GM18499 (cell line): Measurements from ENCODE around the gene SUPT6H.

ENCODE experiments used
- ATAC-seq: cut with Tn5 transposase; IDR thresholded peaks from one replicate; pipeline ENCODE4 v1.9.1; 2021; ENCODE audit warnings: moderate number of reproducible peaks; ENCODE audit not compliant: insufficient read depth, unreplicated experiment

The SUPT6H gene

GRCh38 chr17:28747051-28747691 lies 85.2 kb downstream of the SUPT6H start:
- ATAC-seq: no peak

DNA sequence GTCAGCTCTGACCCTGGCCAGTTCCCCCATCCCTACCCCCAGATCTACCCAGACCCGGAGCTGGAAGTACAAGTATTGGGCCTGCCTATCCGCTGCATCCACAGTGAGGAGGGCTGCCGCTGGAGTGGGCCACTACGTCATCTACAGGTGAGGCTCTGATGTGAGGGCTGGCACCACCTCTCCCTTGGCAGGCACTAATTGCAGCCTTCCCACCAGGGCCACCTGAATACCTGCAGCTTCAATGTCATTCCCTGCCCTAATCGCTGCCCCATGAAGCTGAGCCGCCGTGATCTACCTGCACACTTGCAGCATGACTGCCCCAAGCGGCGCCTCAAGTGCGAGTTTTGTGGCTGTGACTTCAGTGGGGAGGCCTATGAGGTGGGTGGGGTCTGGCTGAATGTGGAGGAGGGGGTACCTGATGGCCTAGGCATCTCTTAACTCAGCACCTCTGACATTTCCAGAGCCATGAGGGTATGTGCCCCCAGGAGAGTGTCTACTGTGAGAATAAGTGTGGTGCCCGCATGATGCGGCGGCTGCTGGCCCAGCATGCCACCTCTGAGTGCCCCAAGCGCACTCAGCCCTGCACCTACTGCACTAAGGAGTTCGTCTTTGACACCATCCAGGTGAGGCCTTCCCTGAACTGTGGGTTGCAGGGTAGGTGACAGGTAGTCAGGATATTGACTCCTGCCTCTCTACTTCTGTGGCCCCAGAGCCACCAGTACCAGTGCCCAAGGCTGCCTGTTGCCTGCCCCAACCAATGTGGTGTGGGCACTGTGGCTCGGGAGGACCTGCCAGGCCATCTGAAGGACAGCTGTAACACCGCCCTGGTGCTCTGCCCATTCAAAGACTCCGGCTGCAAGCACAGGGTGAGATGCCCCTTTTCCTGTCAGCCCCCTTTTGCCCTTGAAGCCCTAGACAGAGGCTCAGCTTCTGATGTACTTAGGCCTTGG lies 86.1 kb downstream of the SUPT6H start:
- no peak for ATAC-seq

- ATAC-seq: no peak
Observed at GRCh38 chr17:28748852-28749515, 87.0 kb downstream of the SUPT6H start.

GRCh38 chr17:28749516-28750177 lies 87.6 kb downstream of the SUPT6H start:
- no peak for ATAC-seq

- no peak for ATAC-seq
Observed at GRCh38 chr17:28750178-28751047, 88.4 kb downstream of the SUPT6H start.

GRCh38 chr17:28751600-28752366 lies 89.8 kb downstream of the SUPT6H start:
- no peak for ATAC-seq
